Peyer's patch (tissue), 4 donors: ENCODE measurements around the gene CLECL1. TPM values are rescaled to one million over a fixed set of nuclear protein-coding genes. Genes with fewer than 3 reads are reported as not detected.

Experiments used
- DNase-seq, 3 donors: peaks; one replicate each; pipeline ENCODE4 v3.0.0-alpha.2; 2017 to 2019
- H3K27ac ChIP-seq, 4 donors: fragments of 200-600 bp; sonication (generic); one replicate each; pipeline ENCODE4 v1.5.1; 2016 to 2019
- H3K27me3 ChIP-seq, 2 donors: fragments of 200-600 bp; sonication (generic); one replicate each; pipeline ENCODE4 v1.5.1; 2019
- H3K36me3 ChIP-seq, 3 donors: fragments of 200-600 bp; sonication (generic); one replicate each; pipeline ENCODE4 v1.5.1; 2016 to 2019
- H3K4me1 ChIP-seq, 4 donors: fragments of 200-600 bp; sonication (generic); one replicate each; pipeline ENCODE4 v1.5.1; 2016 to 2019
- H3K4me3 ChIP-seq, 4 donors: fragments of 200-600 bp; sonication (generic); 1 replicate in 3 of 4; 2 replicates in 1 of 4; pipeline ENCODE4 v1.5.1; 2016 to 2019; ENCODE audit warnings: mild to moderate bottlenecking in 1 of 4
- H3K9me3 ChIP-seq, 4 donors: fragments of 200-600 bp; sonication (generic); one replicate each; pipeline ENCODE4 v1.5.1; 2016 to 2019; ENCODE audit warnings: mild to moderate bottlenecking in 1 of 4
- CTCF ChIP-seq, 6 experiments: fragments of 450-650 bp in 4 of 6; fragments of 200-600 bp in 2 of 6; sonication (generic) in 1 of 6; IDR thresholded peaks; one replicate each; pipeline ENCODE4 v1.5.1; 2017 to 2019; ENCODE audit warnings: antibody characterized with exemption in 6 of 6, mild to moderate bottlenecking in 3 of 6, moderate library complexity in 1 of 6
- POLR2A ChIP-seq, 2 donors: fragments of 450-650 bp; IDR thresholded peaks; one replicate each; pipeline ENCODE4 v1.5.1; 2017; ENCODE audit warnings: antibody characterized with exemption in 2 of 2, mild to moderate bottlenecking in 2 of 2, moderate library complexity in 2 of 2
- total RNA-seq, 4 donors: library from RNA; depleted of rRNA; stranded (reverse); fragments of >200 nt; gene quantifications; one replicate each; pipeline ENCODE4 v1.1.0, GENCODE V29; 2016

Gene CLECL1
- total RNA-seq, 4 donors from 2014 or later: 4.1 to 4.2 TPM; not detected in 2

- H3K27ac ChIP-seq: peak overlapping the region in 1 of 4 donors; percentile 28
- H3K4me1 ChIP-seq: no peaks in the 10 kb centered on the region
- no peaks in the 10 kb centered on the region for H3K36me3 ChIP-seq
- no peak for TF ChIP-seq POLR2A (IDR thresholded peaks at IDR 0.05)
- TF ChIP-seq CTCF (IDR thresholded peaks at IDR 0.05): no peak
- DNase-seq: no peak
- H3K9me3 ChIP-seq: no peaks in the 10 kb centered on the region
- H3K4me3 ChIP-seq: no peak overlapping the region
- H3K27me3 ChIP-seq: no peaks in the 10 kb centered on the region
Measured at GRCh38 chr12:9711664-9712063, 21.2 kb downstream of the CLECL1 start.

GRCh38 chr12:9710584-9711375 lies 22.1 kb downstream of the CLECL1 start:
- no peak for DNase-seq
- Histone ChIP-seq H3K4me1 (no peaks in the 10 kb centered on the region), H3K9me3 (no peaks in the 10 kb centered on the region), H3K27me3 (no peaks in the 10 kb centered on the region), H3K4me3 (no peak overlapping the region), H3K36me3 (no peaks in the 10 kb centered on the region), H3K27ac (peak overlapping the region in 1 of 4 donors; percentile 11)
- TF ChIP-seq POLR2A (IDR thresholded peaks at IDR 0.05) (no peak), CTCF (IDR thresholded peaks at IDR 0.05) (no peak)

GRCh38 chr12:9708853-9709252 lies 24.0 kb downstream of the CLECL1 start:
- Histone ChIP-seq H3K4me3 (no peak overlapping the region), H3K27ac (peak overlapping the region in 1 of 4 donors; percentile 69), H3K4me1 (no peaks in the 10 kb centered on the region), H3K27me3 (no peaks in the 10 kb centered on the region), H3K9me3 (no peaks in the 10 kb centered on the region), H3K36me3 (no peaks in the 10 kb centered on the region)
- TF ChIP-seq POLR2A (IDR thresholded peaks at IDR 0.05) (no peak), CTCF (IDR thresholded peaks at IDR 0.05) (no peak)
- DNase-seq: no peak

- peak in 2 of 3 donors; percentile 56 to 88 for DNase-seq
- H3K4me3 ChIP-seq: no peak overlapping the region
- TF ChIP-seq POLR2A (IDR thresholded peaks at IDR 0.05) (no peak), CTCF (IDR thresholded peaks at IDR 0.05) (peak; percentile 84 to 90 (median 88))
- H3K27ac ChIP-seq: peak overlapping the region; percentile 9 to 69 (median 36)
- no peaks in the 10 kb centered on the region for H3K4me1 ChIP-seq
- H3K27me3 ChIP-seq: no peaks in the 10 kb centered on the region
- H3K9me3 ChIP-seq: no peaks in the 10 kb centered on the region
- no peaks in the 10 kb centered on the region for H3K36me3 ChIP-seq
Measured at GRCh38 chr12:9707864-9708808, 24.8 kb downstream of the CLECL1 start.

- TF ChIP-seq POLR2A (IDR thresholded peaks at IDR 0.05): no peak
- TF ChIP-seq CTCF (IDR thresholded peaks at IDR 0.05): no peak
- Histone ChIP-seq H3K4me1 (no peaks in the 10 kb centered on the region), H3K4me3 (no peak overlapping the region)
Measured at GRCh38 chr12:9707356-9707755, 25.5 kb downstream of the CLECL1 start.

More at GRCh38 chr12:9707356-9707755, 25.5 kb downstream of the CLECL1 start:
- Histone ChIP-seq H3K27me3 (no peaks in the 10 kb centered on the region), H3K36me3 (no peaks in the 10 kb centered on the region), H3K27ac (peak overlapping the region in 1 of 4 donors; percentile 69), H3K9me3 (no peaks in the 10 kb centered on the region)
- peak in 1 of 3 donors; percentile 45 for DNase-seq
